SK-N-MC (cell line): ENCODE measurements around the gene AFAP1.

Source experiments
- EZH2 ChIP-seq: fragments of 200-600 bp; sonication (generic); IDR thresholded peaks from one replicate; pipeline ENCODE4 v1.6.1; 2017; ENCODE audit warnings: antibody characterized with exemption
- FOXP2 ChIP-seq: optimal IDR thresholded peaks from 2 replicates; pipeline ENCODE3; 2011; ENCODE audit warnings: mild to moderate bottlenecking, moderate library complexity; ENCODE audit not compliant: insufficient read depth; ENCODE audit errors: extremely low read length, control extremely low read depth
- POLR2AphosphoS5 ChIP-seq: IDR thresholded peaks from 2 replicates; pipeline ENCODE4 v1.6.1; 2012; ENCODE audit warnings: mild to moderate bottlenecking, low read depth, low read length, borderline replicate concordance

GRCh38 chr4:7978489-7978888 is 38.8 kb upstream of the AFAP1 start:
- no peak for TF ChIP-seq EZH2
- no peak for TF ChIP-seq POLR2AphosphoS5
- no peak for TF ChIP-seq FOXP2
